AG04449 (cell line): ENCODE data around the gene NNMT.

Experiments
- CTCF ChIA-PET: fragments of 350-600 bp; formaldehyde crosslinking; extraction: SDS; loops from one replicate; lab custom pipeline; 2021; ENCODE audit warnings: antibody characterized with exemption; lab: Yijun Ruan, JAX
- POLR2A ChIA-PET: fragments of 400-600, 350-600 bp; formaldehyde crosslinking; extraction: SDS; loops from one replicate; lab custom pipeline; 2020; ENCODE audit warnings: antibody characterized with exemption, inconsistent platforms; lab: Yijun Ruan, JAX
- DNase-seq: peaks from one replicate; pipeline ENCODE4 v3.0.0-alpha.2; 2010; ENCODE audit warnings: low read depth, low spot score
- H3K4me3 ChIP-seq: 2 replicates; pipeline ENCODE4 v1.5.1; 2011; ENCODE audit warnings: low read depth, mild to moderate bottlenecking, control low read depth, low read length
- TF ChIP-seq, protein P1 (sequence below): IDR thresholded peaks from one replicate; pipeline ENCODE4 v1.5.1; 2011; ENCODE audit warnings: mild to moderate bottlenecking, moderate library complexity, low read length, control low read depth, inconsistent platforms; ENCODE audit not compliant: insufficient read depth; ENCODE audit errors: missing control alignments

Gene NNMT

DNA sequence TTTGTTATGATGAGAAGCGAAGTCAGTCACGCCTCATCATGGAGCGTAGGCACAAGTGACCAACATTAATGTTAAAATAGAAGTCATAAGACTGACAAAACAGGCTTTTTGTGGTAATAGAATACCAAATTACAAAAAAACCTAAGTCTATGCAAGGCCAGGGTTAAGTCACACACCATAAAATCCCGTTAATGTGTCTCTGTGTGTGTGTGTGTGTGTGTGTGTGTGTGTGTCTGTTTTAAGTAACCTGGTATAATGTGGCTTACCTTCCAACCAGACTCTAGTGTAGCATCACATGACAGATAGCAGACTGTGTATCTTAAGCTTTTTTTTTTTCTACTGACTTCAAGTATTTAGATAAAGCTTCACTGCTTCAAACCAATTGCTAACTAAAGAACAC, 66.1 kb downstream of the NNMT start:
- TF ChIP-seq, protein P1, sequence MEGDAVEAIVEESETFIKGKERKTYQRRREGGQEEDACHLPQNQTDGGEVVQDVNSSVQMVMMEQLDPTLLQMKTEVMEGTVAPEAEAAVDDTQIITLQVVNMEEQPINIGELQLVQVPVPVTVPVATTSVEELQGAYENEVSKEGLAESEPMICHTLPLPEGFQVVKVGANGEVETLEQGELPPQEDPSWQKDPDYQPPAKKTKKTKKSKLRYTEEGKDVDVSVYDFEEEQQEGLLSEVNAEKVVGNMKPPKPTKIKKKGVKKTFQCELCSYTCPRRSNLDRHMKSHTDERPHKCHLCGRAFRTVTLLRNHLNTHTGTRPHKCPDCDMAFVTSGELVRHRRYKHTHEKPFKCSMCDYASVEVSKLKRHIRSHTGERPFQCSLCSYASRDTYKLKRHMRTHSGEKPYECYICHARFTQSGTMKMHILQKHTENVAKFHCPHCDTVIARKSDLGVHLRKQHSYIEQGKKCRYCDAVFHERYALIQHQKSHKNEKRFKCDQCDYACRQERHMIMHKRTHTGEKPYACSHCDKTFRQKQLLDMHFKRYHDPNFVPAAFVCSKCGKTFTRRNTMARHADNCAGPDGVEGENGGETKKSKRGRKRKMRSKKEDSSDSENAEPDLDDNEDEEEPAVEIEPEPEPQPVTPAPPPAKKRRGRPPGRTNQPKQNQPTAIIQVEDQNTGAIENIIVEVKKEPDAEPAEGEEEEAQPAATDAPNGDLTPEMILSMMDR: no peak
- H3K4me3 ChIP-seq: no peak overlapping the region
- POLR2A ChIA-PET: no interaction called here
- CTCF ChIA-PET: interaction anchor here (0.8 to 3.3 kb wide), 2 partner anchors 14 to 16 kb away, joined by 4 to 19 read pairs; no protein-coding TSS in a partner anchor
- DNase-seq: no peak

DNA sequence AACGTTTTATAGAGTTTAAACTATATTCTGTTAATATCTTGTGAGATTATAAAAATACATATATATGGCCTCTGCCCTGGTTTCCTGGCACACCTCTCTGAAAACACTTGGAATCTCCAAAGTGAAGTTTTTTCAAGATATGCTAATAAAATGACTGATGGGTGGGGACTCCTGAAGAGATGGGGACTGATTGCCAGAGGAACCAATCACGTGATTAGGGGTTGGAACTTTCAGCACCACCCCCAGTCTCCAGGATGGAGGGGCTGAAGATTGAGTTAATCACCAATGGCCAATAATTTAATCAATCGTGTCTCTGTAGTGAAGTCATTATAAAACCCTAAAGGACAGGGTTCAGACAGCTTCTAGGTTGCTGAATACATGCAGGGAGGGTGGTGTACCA, 66.8 kb downstream of the NNMT start:
- POLR2A ChIA-PET: no interaction called here
- TF ChIP-seq, protein P1: no peak
- H3K4me3 ChIP-seq: no peak overlapping the region
- no peak for DNase-seq
- CTCF ChIA-PET: interaction anchor here (0.8 to 3.3 kb wide), 3 partner anchors 15 to 23 kb away, joined by 3 to 19 read pairs (median 3); no protein-coding TSS in a partner anchor
